Activated gamma-delta T cell treated with anti-CD3 and anti-CD28 coated beads, Interleukin-2, amount 50 U/mL, for 16 hours (primary cell): Measurements from ENCODE around the gene ZNF282.
"Not testable (repeated sequence)": the region's sequence is repeated elsewhere in the genome, so short reads cannot be mapped to it uniquely, and the experiment has no call there.

Experiments used
- DNase-seq: peaks from one replicate; pipeline ENCODE4 v3.0.0-alpha.2; 2020; ENCODE audit warnings: low read depth

ZNF282 gene

GRCh38 chr7:149255174-149255573, 59.8 kb downstream of the ZNF282 start:
- DNase-seq = no peak

- no peak for DNase-seq
These were observed 61.2 kb downstream of the ZNF282 start for GRCh38 chr7:149256568-149256967.

GRCh38 chr7:149257146-149257545, 61.8 kb downstream of the ZNF282 start:
- no peak for DNase-seq

- no peak for DNase-seq
These were observed 66.0 kb downstream of the ZNF282 start for GRCh38 chr7:149261316-149261828.

GRCh38 chr7:149261829-149262617, 66.7 kb downstream of the ZNF282 start, which contains the start of gene ZNF783:
Gene ZNF783 (plus strand): TSS chr7:149262196. CDS start chr7:149262334, 138 bp downstream.
- DNase-seq = peak; percentile 73

GRCh38 chr7:149266451-149266850, 71.1 kb downstream of the ZNF282 start:
- DNase-seq = no peak

GRCh38 chr7:149267733-149268132, 72.4 kb downstream of the ZNF282 start:
- no peak for DNase-seq

- not testable (repeated sequence) for DNase-seq
These were observed 79.1 kb downstream of the ZNF282 start for GRCh38 chr7:149274424-149274823.
